Transverse colon (tissue), 3 donors: ENCODE results near the gene PDCL3.

ENCODE experiments used
- POLR2A ChIP-seq: fragments of 450-650 bp; IDR thresholded peaks from one replicate; pipeline ENCODE4 v1.6.1; 2016; ENCODE audit warnings: antibody characterized with exemption, mild to moderate bottlenecking, moderate library complexity
- TF ChIP-seq, protein P1 (sequence below), 5 experiments: fragments of 200-600 bp in 3 of 5; fragments of 450-650 bp in 2 of 5; sonication (generic) in 3 of 5; IDR thresholded peaks; 1 replicate in 2 of 5; 2 replicates in 3 of 5; pipeline ENCODE4 v1.5.1; 2016 to 2017; ENCODE audit warnings: antibody characterized with exemption in 5 of 5, inconsistent platforms in 3 of 5, mild to moderate bottlenecking in 2 of 5, moderate library complexity in 1 of 5

DNA sequence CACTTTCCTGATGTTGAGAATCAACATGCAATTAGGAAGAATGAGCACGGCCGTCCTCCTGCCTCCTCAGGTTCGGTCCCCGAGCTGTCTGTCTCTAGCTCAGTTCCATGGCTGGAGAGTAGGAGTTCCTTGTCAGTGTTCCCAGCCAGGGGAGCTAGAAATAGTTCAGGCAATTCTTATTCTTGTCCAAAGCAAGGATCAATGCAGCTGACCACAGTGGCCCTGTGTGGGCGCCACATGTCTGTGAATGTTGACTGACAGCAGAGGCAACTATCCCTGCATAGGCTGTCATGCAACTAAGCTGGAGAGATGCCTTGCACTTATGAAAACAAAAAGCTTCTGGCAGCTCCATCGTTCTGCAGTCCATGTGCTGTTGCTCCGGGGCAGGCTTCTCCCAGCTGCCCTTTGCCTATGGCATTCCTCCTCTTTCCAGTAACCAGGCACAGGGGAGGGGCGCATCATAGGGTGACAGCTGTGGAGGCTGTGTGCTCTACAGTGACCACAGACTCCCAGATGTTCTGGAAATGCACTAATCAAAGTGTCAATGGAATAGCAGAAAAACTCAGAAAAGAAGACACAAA lies 58.7 kb downstream of the PDCL3 start:
- TF ChIP-seq, protein P1, sequence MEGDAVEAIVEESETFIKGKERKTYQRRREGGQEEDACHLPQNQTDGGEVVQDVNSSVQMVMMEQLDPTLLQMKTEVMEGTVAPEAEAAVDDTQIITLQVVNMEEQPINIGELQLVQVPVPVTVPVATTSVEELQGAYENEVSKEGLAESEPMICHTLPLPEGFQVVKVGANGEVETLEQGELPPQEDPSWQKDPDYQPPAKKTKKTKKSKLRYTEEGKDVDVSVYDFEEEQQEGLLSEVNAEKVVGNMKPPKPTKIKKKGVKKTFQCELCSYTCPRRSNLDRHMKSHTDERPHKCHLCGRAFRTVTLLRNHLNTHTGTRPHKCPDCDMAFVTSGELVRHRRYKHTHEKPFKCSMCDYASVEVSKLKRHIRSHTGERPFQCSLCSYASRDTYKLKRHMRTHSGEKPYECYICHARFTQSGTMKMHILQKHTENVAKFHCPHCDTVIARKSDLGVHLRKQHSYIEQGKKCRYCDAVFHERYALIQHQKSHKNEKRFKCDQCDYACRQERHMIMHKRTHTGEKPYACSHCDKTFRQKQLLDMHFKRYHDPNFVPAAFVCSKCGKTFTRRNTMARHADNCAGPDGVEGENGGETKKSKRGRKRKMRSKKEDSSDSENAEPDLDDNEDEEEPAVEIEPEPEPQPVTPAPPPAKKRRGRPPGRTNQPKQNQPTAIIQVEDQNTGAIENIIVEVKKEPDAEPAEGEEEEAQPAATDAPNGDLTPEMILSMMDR (IDR thresholded peaks at IDR 0.05) = no peak
- TF ChIP-seq POLR2A = no peak
